K562 (cell line): ENCODE results near the gene SLC3A2. TPM values are rescaled to one million over a fixed set of nuclear protein-coding genes. Genes with fewer than 3 reads are reported as not detected.

Experiments used
- ARID3B ChIP-seq: fragments of 250-450 bp; sonication (Bioruptor Pico); IDR thresholded peaks from 2 replicates; pipeline ENCODE4 v1.4.0; 2020; ENCODE audit warnings: borderline replicate concordance
- CAMTA2 ChIP-seq: fragments of 250-450 bp; sonication (Bioruptor Pico); conservative IDR thresholded peaks from 2 replicates; pipeline ENCODE4 v1.5.1; 2022
- HBP1 ChIP-seq: fragments of 450-650 bp; formaldehyde crosslinking; IDR thresholded peaks from 2 replicates; pipeline ENCODE4 v1.4.0; 2022; ENCODE audit warnings: missing genetic modification characterization
- PURB ChIP-seq: sonication (generic); formaldehyde crosslinking; IDR thresholded peaks from 2 replicates; pipeline ENCODE4 v1.9.0; 2021; ENCODE audit warnings: low read depth, mild to moderate bottlenecking, missing genetic modification reagents
- SIX5 ChIP-seq, 2 experiments: IDR thresholded peaks; 2 replicates each; pipeline ENCODE4 v1.6.1; 2011; ENCODE audit warnings: low read length in 2 of 2, borderline replicate concordance in 1 of 2, low read depth in 1 of 2, mild to moderate bottlenecking in 1 of 2, moderate library complexity in 1 of 2; ENCODE audit not compliant: insufficient read depth in 1 of 2
- TAF15 ChIP-seq: fragments of 200-400 bp; formaldehyde crosslinking; IDR thresholded peaks from 2 replicates; pipeline ENCODE4 v1.6.1; 2017; ENCODE audit warnings: mild to moderate bottlenecking, low read depth, low read length, moderate library complexity
- TRIM25 ChIP-seq: fragments of 450-650 bp; IDR thresholded peaks from 2 replicates; pipeline ENCODE4 v1.7.0; 2016; ENCODE audit warnings: borderline replicate concordance
- TRIM28 ChIP-seq: fragments of 450-650 bp; IDR thresholded peaks from 2 replicates; pipeline ENCODE4 v1.6.1; 2017
- U2AF2 ChIP-seq: fragments of 200-400 bp; formaldehyde crosslinking; optimal IDR thresholded peaks from 2 replicates; pipeline ENCODE3; 2017; ENCODE audit warnings: low read depth, mild to moderate bottlenecking, low read length
- ZC3H4 ChIP-seq: sonication (generic); formaldehyde crosslinking; IDR thresholded peaks from 2 replicates; pipeline ENCODE4 v1.9.0; 2021; ENCODE audit warnings: missing genetic modification reagents, borderline replicate concordance
- ZNF197 ChIP-seq: fragments of 200-800 bp; sonication (Bioruptor generic); IDR thresholded peaks from 2 replicates; pipeline ENCODE4 v1.6.1; 2016; ENCODE audit warnings: low read depth, missing genetic modification characterization, missing compliant biosample characterization
- polyA plus RNA-seq, 8 experiments: library from polyadenylated mRNA; depleted of rRNA in 4 of 8; stranded (reverse) in 5 of 8; unstranded in 3 of 8; fragments of >200 nt; fragmentation: Nextera tagmentation in 2 of 8; fragmentation: Illumina TruSeq in 1 of 8; extraction: Ambion mirVana in 2 of 8; extraction: Trizol in 1 of 8; gene quantifications; 2 replicates each; pipeline versions ENCODE4 v1.2.1 to v1.2.3, GENCODE V29; 2011 to 2014; ENCODE audit warnings: inconsistent platforms in 1 of 8, missing spikeins in 1 of 8
- total RNA-seq, 7 experiments: library from RNA; depleted of rRNA in 6 of 7; stranded (reverse); fragments of >200 nt in 6 of 7; fragmentation: Illumina TruSeq in 2 of 7; extraction: Trizol in 2 of 7; gene quantifications; 2 replicates each; pipeline versions ENCODE4 v1.2.1 to v1.2.3, GENCODE V29; 2011 to 2021; ENCODE audit warnings: low replicate concordance in 1 of 7
- TF ChIP-seq, protein P1 (sequence below): sonication (generic); formaldehyde crosslinking; IDR thresholded peaks from 2 replicates; pipeline ENCODE4 v1.8.0; 2023; ENCODE audit warnings: mild to moderate bottlenecking, missing genetic modification reagents
- TF ChIP-seq, protein P2 (sequence below): fragments of 450-650 bp; formaldehyde crosslinking; IDR thresholded peaks from 2 replicates; pipeline ENCODE4 v1.4.0; 2020; ENCODE audit warnings: mild to moderate bottlenecking, moderate library complexity
- TF ChIP-seq, protein P3 (sequence below): fragments of 450-650 bp; IDR thresholded peaks from 2 replicates; pipeline ENCODE4 v1.6.1; 2017; ENCODE audit warnings: antibody characterized with exemption

Gene SLC3A2
- total and polyA plus RNA-seq, 9 of the 15 experiments (the other 6 are each of a cell fraction or from before 2014, with no cell fraction given): 20.0 to 296 (median 214) TPM

GRCh38 chr11:62880803-62881578 is at the start of gene SLC3A2 (continued):
- TF ChIP-seq ZC3H4 (CRISPR knock-in tag) (peak; percentile 87; the same call in 1 of the 2 replicates), CAMTA2 (CRISPR knock-in tag) (no peak), PURB (CRISPR knock-in tag) (no peak), U2AF2 (no peak), ARID3B (CRISPR knock-in tag) (no peak), TRIM25 (no peak), TAF15 (no peak), SIX5 (IDR thresholded peaks at IDR 0.05; ENCODE audit: borderline replicate concordance in 1 of 2, insufficient read depth in 1 of 2, low read depth in 1 of 2, low read length in 2 of 2) (no peak), ZNF197 (no peak), TRIM28 (no peak), HBP1 (CRISPR knock-in tag) (peak; percentile 93; the same call in 1 of the 2 replicates)
- TF ChIP-seq, protein P1, sequence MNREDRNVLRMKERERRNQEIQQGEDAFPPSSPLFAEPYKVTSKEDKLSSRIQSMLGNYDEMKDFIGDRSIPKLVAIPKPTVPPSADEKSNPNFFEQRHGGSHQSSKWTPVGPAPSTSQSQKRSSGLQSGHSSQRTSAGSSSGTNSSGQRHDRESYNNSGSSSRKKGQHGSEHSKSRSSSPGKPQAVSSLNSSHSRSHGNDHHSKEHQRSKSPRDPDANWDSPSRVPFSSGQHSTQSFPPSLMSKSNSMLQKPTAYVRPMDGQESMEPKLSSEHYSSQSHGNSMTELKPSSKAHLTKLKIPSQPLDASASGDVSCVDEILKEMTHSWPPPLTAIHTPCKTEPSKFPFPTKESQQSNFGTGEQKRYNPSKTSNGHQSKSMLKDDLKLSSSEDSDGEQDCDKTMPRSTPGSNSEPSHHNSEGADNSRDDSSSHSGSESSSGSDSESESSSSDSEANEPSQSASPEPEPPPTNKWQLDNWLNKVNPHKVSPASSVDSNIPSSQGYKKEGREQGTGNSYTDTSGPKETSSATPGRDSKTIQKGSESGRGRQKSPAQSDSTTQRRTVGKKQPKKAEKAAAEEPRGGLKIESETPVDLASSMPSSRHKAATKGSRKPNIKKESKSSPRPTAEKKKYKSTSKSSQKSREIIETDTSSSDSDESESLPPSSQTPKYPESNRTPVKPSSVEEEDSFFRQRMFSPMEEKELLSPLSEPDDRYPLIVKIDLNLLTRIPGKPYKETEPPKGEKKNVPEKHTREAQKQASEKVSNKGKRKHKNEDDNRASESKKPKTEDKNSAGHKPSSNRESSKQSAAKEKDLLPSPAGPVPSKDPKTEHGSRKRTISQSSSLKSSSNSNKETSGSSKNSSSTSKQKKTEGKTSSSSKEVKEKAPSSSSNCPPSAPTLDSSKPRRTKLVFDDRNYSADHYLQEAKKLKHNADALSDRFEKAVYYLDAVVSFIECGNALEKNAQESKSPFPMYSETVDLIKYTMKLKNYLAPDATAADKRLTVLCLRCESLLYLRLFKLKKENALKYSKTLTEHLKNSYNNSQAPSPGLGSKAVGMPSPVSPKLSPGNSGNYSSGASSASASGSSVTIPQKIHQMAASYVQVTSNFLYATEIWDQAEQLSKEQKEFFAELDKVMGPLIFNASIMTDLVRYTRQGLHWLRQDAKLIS (CRISPR knock-in tag): peak; percentile 93; the same call in 1 of the 2 replicates
- TF ChIP-seq, protein P2, sequence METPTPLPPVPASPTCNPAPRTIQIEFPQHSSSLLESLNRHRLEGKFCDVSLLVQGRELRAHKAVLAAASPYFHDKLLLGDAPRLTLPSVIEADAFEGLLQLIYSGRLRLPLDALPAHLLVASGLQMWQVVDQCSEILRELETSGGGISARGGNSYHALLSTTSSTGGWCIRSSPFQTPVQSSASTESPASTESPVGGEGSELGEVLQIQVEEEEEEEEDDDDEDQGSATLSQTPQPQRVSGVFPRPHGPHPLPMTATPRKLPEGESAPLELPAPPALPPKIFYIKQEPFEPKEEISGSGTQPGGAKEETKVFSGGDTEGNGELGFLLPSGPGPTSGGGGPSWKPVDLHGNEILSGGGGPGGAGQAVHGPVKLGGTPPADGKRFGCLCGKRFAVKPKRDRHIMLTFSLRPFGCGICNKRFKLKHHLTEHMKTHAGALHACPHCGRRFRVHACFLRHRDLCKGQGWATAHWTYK (CRISPR knock-in tag): peak; percentile 91
- TF ChIP-seq, protein P3, sequence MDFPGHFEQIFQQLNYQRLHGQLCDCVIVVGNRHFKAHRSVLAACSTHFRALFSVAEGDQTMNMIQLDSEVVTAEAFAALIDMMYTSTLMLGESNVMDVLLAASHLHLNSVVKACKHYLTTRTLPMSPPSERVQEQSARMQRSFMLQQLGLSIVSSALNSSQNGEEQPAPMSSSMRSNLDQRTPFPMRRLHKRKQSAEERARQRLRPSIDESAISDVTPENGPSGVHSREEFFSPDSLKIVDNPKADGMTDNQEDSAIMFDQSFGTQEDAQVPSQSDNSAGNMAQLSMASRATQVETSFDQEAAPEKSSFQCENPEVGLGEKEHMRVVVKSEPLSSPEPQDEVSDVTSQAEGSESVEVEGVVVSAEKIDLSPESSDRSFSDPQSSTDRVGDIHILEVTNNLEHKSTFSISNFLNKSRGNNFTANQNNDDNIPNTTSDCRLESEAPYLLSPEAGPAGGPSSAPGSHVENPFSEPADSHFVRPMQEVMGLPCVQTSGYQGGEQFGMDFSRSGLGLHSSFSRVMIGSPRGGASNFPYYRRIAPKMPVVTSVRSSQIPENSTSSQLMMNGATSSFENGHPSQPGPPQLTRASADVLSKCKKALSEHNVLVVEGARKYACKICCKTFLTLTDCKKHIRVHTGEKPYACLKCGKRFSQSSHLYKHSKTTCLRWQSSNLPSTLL: no peak
